ENCODE data around the gene GPRIN3.
"Not testable (repeated sequence)": the region's sequence is repeated elsewhere in the genome, so short reads cannot be mapped to it uniquely, and the experiment has no call there.

Gene GPRIN3

GRCh38 chr4:89214308-89214707 is 93.3 kb downstream of the GPRIN3 start:
- no peak for DNase-seq (ENCODE audit: low spot score)

- no peak for DNase-seq (ENCODE audit: low spot score)
Measured at GRCh38 chr4:89213382-89213701, 94.3 kb downstream of the GPRIN3 start.

- no peak for DNase-seq (ENCODE audit: low spot score)
Measured at GRCh38 chr4:89212666-89213381, 94.8 kb downstream of the GPRIN3 start.

GRCh38 chr4:89204624-89205023 is 103.0 kb downstream of the GPRIN3 start:
- DNase-seq (ENCODE audit: low spot score) = no peak

GRCh38 chr4:89203902-89204301 is 103.7 kb downstream of the GPRIN3 start:
- no peak for DNase-seq (ENCODE audit: low spot score)

- not testable (repeated sequence) for DNase-seq (ENCODE audit: low spot score)
Measured at GRCh38 chr4:89199394-89199793, 108.2 kb downstream of the GPRIN3 start.

- no peak for DNase-seq (ENCODE audit: low spot score)
Measured at GRCh38 chr4:89197920-89198319, 109.7 kb downstream of the GPRIN3 start.

GRCh38 chr4:89196745-89197144 is 110.9 kb downstream of the GPRIN3 start:
- DNase-seq (ENCODE audit: low spot score) = no peak

GRCh38 chr4:89196056-89196674 is 111.4 kb downstream of the GPRIN3 start:
- no peak for DNase-seq (ENCODE audit: low spot score)

- DNase-seq (ENCODE audit: low spot score) = no peak
Measured at GRCh38 chr4:89193843-89194242, 113.8 kb downstream of the GPRIN3 start.

All from hepatic stellate cell (primary cell).